WTC11 (cell line): ENCODE measurements around the gene TAPBP. TPM values are rescaled to one million over a fixed set of nuclear protein-coding genes. Genes with fewer than 3 reads are reported as not detected.

Source experiments
- ATAC-seq: fragments of 200-7000 bp; cut with Tn5 transposase; 2 replicates; pipeline ENCODE4 v1.10.0; 2021; ENCODE audit warnings: mild to moderate bottlenecking, moderate library complexity
- CTCF ChIA-PET: fragments of 300-600 bp; sonication (Branson Sonifier 250); formaldehyde crosslinking; loops from one replicate; lab custom pipeline; 2021; ENCODE audit warnings: antibody characterized with exemption; lab: Charles Lee
- POLR2A ChIA-PET: fragments of 350-600 bp; sonication (Branson Sonifier 250); formaldehyde crosslinking; loops from one replicate; lab custom pipeline; 2021; ENCODE audit warnings: antibody characterized with exemption; lab: Charles Lee
- DNase-seq: peaks from one replicate; pipeline ENCODE4 v3.0.0; 2021; ENCODE audit warnings: low spot score
- H3K27ac Mint-ChIP-seq: 2 replicates; pipeline ENCODE4 v1.8.0; 2021; ENCODE audit warnings: mixed read lengths
- H3K27me3 Mint-ChIP-seq: 2 replicates; pipeline ENCODE4 v1.8.0; 2021; ENCODE audit warnings: low read depth, mild to moderate bottlenecking, moderate library complexity, mixed read lengths
- H3K36me3 Mint-ChIP-seq: 2 replicates; pipeline ENCODE4 v1.8.0; 2021; ENCODE audit warnings: mixed read lengths
- H3K4me1 Mint-ChIP-seq: 2 replicates; pipeline ENCODE4 v1.8.0; 2022; ENCODE audit warnings: mixed read lengths
- H3K4me3 Mint-ChIP-seq: 2 replicates; pipeline ENCODE4 v1.8.0; 2021; ENCODE audit warnings: mild to moderate bottlenecking, moderate library complexity, mixed read lengths
- H3K9me3 Mint-ChIP-seq: 2 replicates; pipeline ENCODE4 v1.8.0; 2021; ENCODE audit warnings: mixed read lengths
- ATF3 ChIP-seq: sonication (generic); formaldehyde crosslinking; conservative IDR thresholded peaks from 2 replicates; pipeline ENCODE4 v1.8.1; 2022; ENCODE audit warnings: mild to moderate bottlenecking, missing genetic modification reagents
- ATF6 ChIP-seq: sonication (generic); formaldehyde crosslinking; IDR thresholded peaks from 2 replicates; pipeline ENCODE4 v1.8.1; 2023; ENCODE audit warnings: mild to moderate bottlenecking, missing genetic modification reagents
- E2F1 ChIP-seq: sonication (generic); formaldehyde crosslinking; IDR thresholded peaks from 2 replicates; pipeline ENCODE4 v1.8.0; 2022; ENCODE audit warnings: mild to moderate bottlenecking, missing genetic modification reagents
- E2F5 ChIP-seq: sonication (generic); formaldehyde crosslinking; IDR thresholded peaks from 2 replicates; pipeline ENCODE4 v1.8.1; 2022; ENCODE audit warnings: mild to moderate bottlenecking, moderate library complexity, missing genetic modification reagents
- ELF4 ChIP-seq: sonication (generic); formaldehyde crosslinking; IDR thresholded peaks from 2 replicates; pipeline ENCODE4 v1.8.1; 2022; ENCODE audit warnings: low read depth, mild to moderate bottlenecking, moderate library complexity, missing genetic modification reagents
- FOXK1 ChIP-seq: sonication (generic); formaldehyde crosslinking; IDR thresholded peaks from 2 replicates; pipeline ENCODE4 v1.8.0; 2022; ENCODE audit warnings: mild to moderate bottlenecking, moderate library complexity, missing genetic modification reagents
- GABPB1 ChIP-seq: sonication (generic); formaldehyde crosslinking; IDR thresholded peaks from 2 replicates; pipeline ENCODE4 v1.8.1; 2023; ENCODE audit warnings: mild to moderate bottlenecking, missing genetic modification reagents
- GRHL2 ChIP-seq: fragments of 250-450 bp; sonication (Bioruptor Pico); IDR thresholded peaks from 2 replicates; pipeline ENCODE4 v1.8.0; 2022; ENCODE audit warnings: mild to moderate bottlenecking, moderate library complexity; ENCODE audit not compliant: insufficient replicate concordance, severe bottlenecking
- MLX ChIP-seq: sonication (generic); formaldehyde crosslinking; IDR thresholded peaks from 2 replicates; pipeline ENCODE4 v1.8.1; 2023; ENCODE audit warnings: mild to moderate bottlenecking, missing genetic modification reagents, moderate library complexity
- NR1H2 ChIP-seq: sonication (generic); formaldehyde crosslinking; IDR thresholded peaks from 2 replicates; pipeline ENCODE4 v1.9.0; 2021; ENCODE audit warnings: mild to moderate bottlenecking, moderate library complexity, missing genetic modification reagents
- NR3C1 ChIP-seq: sonication (generic); formaldehyde crosslinking; conservative IDR thresholded peaks from 2 replicates; pipeline ENCODE4 v1.8.1; 2023; ENCODE audit warnings: low read depth, mild to moderate bottlenecking, missing genetic modification reagents
- PRRX2 ChIP-seq: fragments of 250-450 bp; sonication (Bioruptor Pico); IDR thresholded peaks from 2 replicates; pipeline ENCODE4 v1.8.0; 2021; ENCODE audit warnings: mild to moderate bottlenecking
- RELA ChIP-seq: sonication (generic); formaldehyde crosslinking; IDR thresholded peaks from 2 replicates; pipeline ENCODE4 v1.8.1; 2022; ENCODE audit warnings: missing genetic modification reagents, mild to moderate bottlenecking, borderline replicate concordance
- RORB ChIP-seq: fragments of 250-450 bp; sonication (Bioruptor Pico); IDR thresholded peaks from 2 replicates; pipeline ENCODE4 v1.9.0; 2021; ENCODE audit warnings: mild to moderate bottlenecking
- SMAD3 ChIP-seq: sonication (generic); formaldehyde crosslinking; IDR thresholded peaks from 2 replicates; pipeline ENCODE4 v1.8.0; 2022; ENCODE audit warnings: missing genetic modification reagents, mild to moderate bottlenecking, borderline replicate concordance
- TCF7 ChIP-seq: sonication (generic); formaldehyde crosslinking; IDR thresholded peaks from 2 replicates; pipeline ENCODE4 v1.8.0; 2022; ENCODE audit warnings: mild to moderate bottlenecking, low read depth, missing genetic modification reagents, moderate library complexity
- ZBTB21 ChIP-seq: sonication (generic); formaldehyde crosslinking; IDR thresholded peaks from 2 replicates; pipeline ENCODE4 v1.8.1; 2023; ENCODE audit warnings: mild to moderate bottlenecking, missing genetic modification reagents, borderline replicate concordance
- ZNF219 ChIP-seq: sonication (generic); formaldehyde crosslinking; IDR thresholded peaks from 2 replicates; pipeline ENCODE4 v1.8.0; 2023; ENCODE audit warnings: missing genetic modification reagents, mild to moderate bottlenecking, borderline replicate concordance
- ZNF396 ChIP-seq: fragments of 250-450 bp; sonication (Bioruptor Pico); IDR thresholded peaks from 2 replicates; pipeline ENCODE4 v1.8.0; 2021; ENCODE audit warnings: mild to moderate bottlenecking, moderate library complexity, borderline replicate concordance
- ZNF423 ChIP-seq: fragments of 250-450 bp; sonication (Bioruptor Pico); IDR thresholded peaks from 2 replicates; pipeline ENCODE4 v2.1.2; 2022; ENCODE audit warnings: mild to moderate bottlenecking, moderate library complexity
- ZNF671 ChIP-seq: fragments of 250-450 bp; sonication (Bioruptor Pico); IDR thresholded peaks from 2 replicates; pipeline ENCODE4 v1.8.0; 2021; ENCODE audit warnings: mild to moderate bottlenecking
- total RNA-seq: library from RNA; stranded (reverse); gene quantifications from 3 replicates; pipeline ENCODE4 v1.2.3, GENCODE V29; 2021

Gene TAPBP
- total RNA-seq, 1 experiment from 2014 or later, result 43.5 TPM

- peak; percentile 72 for DNase-seq
- POLR2A ChIA-PET, result no interaction called here
- peaks cover 27% of the 10 kb centered on the region for H3K36me3 Mint-ChIP-seq
- H3K4me3 Mint-ChIP-seq, result no peak overlapping the region
- H3K9me3 Mint-ChIP-seq, result no peaks in the 10 kb centered on the region
- H3K27ac Mint-ChIP-seq, result no peak overlapping the region
- peak; percentile 33 for ATAC-seq
- peaks cover 26% of the 10 kb centered on the region for H3K4me1 Mint-ChIP-seq
- TF ChIP-seq E2F1 (CRISPR knock-in tag) (no peak), RORB (CRISPR knock-in tag) (no peak), ZNF423 (peak; percentile 67)
- CTCF ChIA-PET, result interaction anchor here (0.6 to 1.0 kb wide), 4 partner anchors 10 to 33 kb away, joined by 3 to 4 read pairs (median 4); partner anchors contain the start of gene PFDN6
- H3K27me3 Mint-ChIP-seq, result no peaks in the 10 kb centered on the region
Observed at GRCh38 chr6:33279971-33280511, 33.8 kb downstream of the TAPBP start.

- no peak for TF ChIP-seq NR1H2
- TF ChIP-seq ATF6 (CRISPR knock-in tag), result no peak
- TF ChIP-seq ELF4 (CRISPR knock-in tag), result no peak
- no peak for TF ChIP-seq ZNF671 (CRISPR knock-in tag)
- no peak for TF ChIP-seq MLX (CRISPR knock-in tag)
- no peak for TF ChIP-seq GABPB1
- TF ChIP-seq SMAD3 (CRISPR knock-in tag), result no peak
- TF ChIP-seq PRRX2, result no peak
- no peak for TF ChIP-seq NR3C1 (CRISPR knock-in tag)
- no peak for TF ChIP-seq ZNF219 (CRISPR knock-in tag)
- no peak for TF ChIP-seq ATF3 (CRISPR knock-in tag)
- TF ChIP-seq ZNF396 (CRISPR knock-in tag), result no peak
- TF ChIP-seq FOXK1 (CRISPR knock-in tag), result no peak
- TF ChIP-seq TCF7 (CRISPR knock-in tag), result no peak
- TF ChIP-seq E2F5 (CRISPR knock-in tag), result no peak
- no peak for TF ChIP-seq RELA (CRISPR knock-in tag)
- no peak for TF ChIP-seq ZBTB21
- no peak for TF ChIP-seq GRHL2 (CRISPR knock-in tag)
- TF ChIP-seq, all 79 proteins: peak for 0
- H3K36me3 Mint-ChIP-seq, result peaks cover 31% of the 10 kb centered on the region
- peaks cover 34% of the 10 kb centered on the region for H3K4me1 Mint-ChIP-seq
- ATAC-seq (no peak), DNase-seq (no peak)
- H3K9me3 Mint-ChIP-seq, result no peaks in the 10 kb centered on the region
- ChIA-PET CTCF (interaction anchor here (0.6 to 3.1 kb wide), 8 partner anchors 11 to 146 kb away, joined by 3 to 40 read pairs (median 4); partner anchors contain the start of genes PFDN6 and RGL2), POLR2A (no interaction called here)
- H3K27me3 Mint-ChIP-seq, result no peaks in the 10 kb centered on the region
- H3K4me3 Mint-ChIP-seq, result no peak overlapping the region
- H3K27ac Mint-ChIP-seq, result no peak overlapping the region
Observed at GRCh38 chr6:33279257-33279695, 34.6 kb downstream of the TAPBP start.
